Mammary epithelial cell (primary cell): ENCODE results near the gene SNRPD2.

Experiments
- EZH2 ChIP-seq: IDR thresholded peaks from 2 replicates; pipeline ENCODE4 v1.6.1; 2012; ENCODE audit warnings: low read length, inconsistent platforms, borderline replicate concordance
- TF ChIP-seq, protein P1 (sequence below), 2 donors: IDR thresholded peaks in 1 of 2; conservative IDR thresholded peaks in 1 of 2; 2 replicates each; pipeline ENCODE4 v1.5.1; 2011 to 2012; ENCODE audit warnings: inconsistent platforms in 2 of 2, low read length in 2 of 2, mild to moderate bottlenecking in 2 of 2, control low read depth in 1 of 2, low read depth in 1 of 2; ENCODE audit not compliant: insufficient read depth in 1 of 2; ENCODE audit errors: extremely low read depth in 1 of 2

- TF ChIP-seq, protein P1, sequence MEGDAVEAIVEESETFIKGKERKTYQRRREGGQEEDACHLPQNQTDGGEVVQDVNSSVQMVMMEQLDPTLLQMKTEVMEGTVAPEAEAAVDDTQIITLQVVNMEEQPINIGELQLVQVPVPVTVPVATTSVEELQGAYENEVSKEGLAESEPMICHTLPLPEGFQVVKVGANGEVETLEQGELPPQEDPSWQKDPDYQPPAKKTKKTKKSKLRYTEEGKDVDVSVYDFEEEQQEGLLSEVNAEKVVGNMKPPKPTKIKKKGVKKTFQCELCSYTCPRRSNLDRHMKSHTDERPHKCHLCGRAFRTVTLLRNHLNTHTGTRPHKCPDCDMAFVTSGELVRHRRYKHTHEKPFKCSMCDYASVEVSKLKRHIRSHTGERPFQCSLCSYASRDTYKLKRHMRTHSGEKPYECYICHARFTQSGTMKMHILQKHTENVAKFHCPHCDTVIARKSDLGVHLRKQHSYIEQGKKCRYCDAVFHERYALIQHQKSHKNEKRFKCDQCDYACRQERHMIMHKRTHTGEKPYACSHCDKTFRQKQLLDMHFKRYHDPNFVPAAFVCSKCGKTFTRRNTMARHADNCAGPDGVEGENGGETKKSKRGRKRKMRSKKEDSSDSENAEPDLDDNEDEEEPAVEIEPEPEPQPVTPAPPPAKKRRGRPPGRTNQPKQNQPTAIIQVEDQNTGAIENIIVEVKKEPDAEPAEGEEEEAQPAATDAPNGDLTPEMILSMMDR (conservative IDR thresholded peaks at IDR 0.05 in 1 of 2, IDR thresholded peaks at IDR 0.05 in 1 of 2; ENCODE audit: extremely low read depth in 1 of 2, insufficient read depth in 1 of 2, low read depth in 1 of 2, low read length in 2 of 2) = no peak
- TF ChIP-seq EZH2 = no peak
These were observed 16.8 kb downstream of the SNRPD2 start for GRCh38 chr19:45674946-45675345.
